Thymus (tissue), 11 donors: ENCODE measurements around the gene PTPN3. TPM values are rescaled to one million over a fixed set of nuclear protein-coding genes. Genes with fewer than 3 reads are reported as not detected.

Source experiments
- DNase-seq, 9 donors: peaks; one replicate each; pipeline ENCODE4 v3.0.0-alpha.2; 2013; ENCODE audit warnings: low spot score in 9 of 9, low read depth in 6 of 9, missing footprints in 1 of 9
- H3K27ac ChIP-seq, 2 donors: one replicate each; pipeline ENCODE4 v1.5.1; 2013; ENCODE audit warnings: control low read depth in 1 of 2, low read depth in 1 of 2, low read length in 1 of 2, mild to moderate bottlenecking in 1 of 2, moderate library complexity in 1 of 2
- H3K27me3 ChIP-seq, 2 donors: one replicate each; pipeline ENCODE4 v1.5.1; 2013; ENCODE audit warnings: low read length in 1 of 2; ENCODE audit not compliant: control insufficient read depth in 2 of 2, insufficient read depth in 1 of 2
- H3K36me3 ChIP-seq, 2 donors: one replicate each; pipeline ENCODE4 v1.5.1; 2013; ENCODE audit warnings: low read length in 1 of 2, mild to moderate bottlenecking in 1 of 2, moderate library complexity in 1 of 2; ENCODE audit not compliant: control insufficient read depth in 2 of 2, insufficient read depth in 2 of 2
- H3K4me1 ChIP-seq, 2 donors: one replicate each; pipeline ENCODE4 v1.5.1; 2013; ENCODE audit warnings: low read length in 2 of 2; ENCODE audit not compliant: control insufficient read depth in 2 of 2, insufficient read depth in 2 of 2
- H3K4me3 ChIP-seq, 2 donors: one replicate each; pipeline ENCODE4 v1.5.1; 2013; ENCODE audit warnings: low read length in 2 of 2, control low read depth in 1 of 2, mild to moderate bottlenecking in 1 of 2
- H3K9me3 ChIP-seq, 2 donors: one replicate each; pipeline ENCODE4 v1.5.1; 2013; ENCODE audit warnings: low read length in 1 of 2, mild to moderate bottlenecking in 1 of 2; ENCODE audit not compliant: control insufficient read depth in 2 of 2, insufficient read depth in 1 of 2
- WGBS: extraction: QIAGEN DNeasy Blood & Tissue Kit; methylation state at CpG from one replicate; pipeline ENCODE4 v1.1.7; 2013; 5-methylcytosine and 5-hydroxymethylcytosine counted together
- polyA plus RNA-seq: library from polyadenylated mRNA; stranded (reverse); fragments of 200-250 nt; gene quantifications from one replicate; pipeline ENCODE4 v1.2.3, GENCODE V29; 2013
- total RNA-seq: library from RNA; stranded (reverse); fragments of 120-200 nt; gene quantifications from one replicate; pipeline ENCODE4 v1.2.4, GENCODE V29; 2013
- donor health status: healthy.

PTPN3 gene
- total and polyA plus RNA-seq, 2 donors: 2.8 to 9.5 TPM

DNA sequence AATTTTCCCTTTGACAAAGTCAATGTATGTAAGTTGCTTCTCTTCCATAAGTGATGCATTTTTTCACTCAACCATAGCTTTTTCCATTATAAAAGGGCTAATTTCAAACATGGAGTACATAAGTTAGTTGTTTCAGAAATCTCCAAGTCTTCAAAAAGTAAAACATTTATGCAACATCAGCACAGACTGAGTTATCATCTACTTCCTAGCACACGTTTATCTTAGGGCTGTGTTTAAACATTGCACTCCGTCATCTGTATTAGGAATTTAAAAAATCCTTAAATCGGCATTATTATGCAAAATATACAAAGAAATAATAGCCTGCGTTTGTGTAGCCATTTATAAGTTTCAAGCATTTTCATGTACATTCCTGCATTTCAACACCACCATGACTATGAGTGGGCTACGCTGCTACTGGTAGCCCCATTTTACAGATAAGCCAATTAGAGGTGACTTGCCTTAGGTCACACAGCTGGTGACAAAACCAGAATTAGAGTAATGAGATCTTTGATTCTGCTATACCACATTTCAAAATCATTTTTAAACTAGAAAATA lies 43.4 kb downstream of the PTPN3 start:
- Histone ChIP-seq H3K36me3 (no peaks in the 10 kb centered on the region), H3K27ac (no peak overlapping the region), H3K9me3 (no peaks in the 10 kb centered on the region), H3K4me3 (no peak overlapping the region), H3K4me1 (peaks cover 3 to 17% of the 10 kb centered on the region in 2 donors), H3K27me3 (no peaks in the 10 kb centered on the region)
- 91% methylated on average over 5 of the region's 5 CpGs for WGBS
- no peak for DNase-seq

DNA sequence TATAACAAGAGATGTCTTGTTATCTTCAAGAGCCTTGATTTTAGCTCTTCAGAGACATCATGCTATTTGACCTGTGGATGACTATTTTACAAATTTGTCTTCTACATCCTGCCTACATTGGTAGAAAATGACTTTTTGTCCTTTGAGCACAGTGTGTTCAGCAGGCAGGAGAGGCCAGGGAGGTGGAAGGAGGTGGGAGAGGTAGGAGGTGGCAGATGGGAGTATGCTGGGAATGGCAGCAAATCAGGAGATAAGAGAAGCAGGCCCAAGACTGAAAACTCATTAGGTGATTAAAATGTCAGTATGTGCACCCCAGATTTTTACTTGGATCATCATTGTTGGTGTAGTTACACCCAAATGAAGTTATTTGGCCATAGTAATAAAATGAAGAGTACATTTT lies 44.1 kb downstream of the PTPN3 start:
- Histone ChIP-seq H3K27me3 (no peaks in the 10 kb centered on the region), H3K36me3 (no peaks in the 10 kb centered on the region), H3K4me3 (no peak overlapping the region), H3K9me3 (no peaks in the 10 kb centered on the region), H3K4me1 (peaks cover 3 to 13% of the 10 kb centered on the region in 2 donors), H3K27ac (no peak overlapping the region)
- no peak for DNase-seq

- H3K27me3 ChIP-seq: no peaks in the 10 kb centered on the region
- no peaks in the 10 kb centered on the region for H3K9me3 ChIP-seq
- H3K4me3 ChIP-seq: no peak overlapping the region
- H3K4me1 ChIP-seq: peaks cover under 1 to 13% of the 10 kb centered on the region in 2 donors
- no peak for DNase-seq
- 92% methylated on average over 3 of the region's 3 CpGs for WGBS
- H3K36me3 ChIP-seq: no peaks in the 10 kb centered on the region
- H3K27ac ChIP-seq: no peak overlapping the region
Measured at GRCh38 chr9:109453210-109453842, 44.8 kb downstream of the PTPN3 start.

GRCh38 chr9:109452761-109453160 lies 45.3 kb downstream of the PTPN3 start:
- no peak overlapping the region for H3K27ac ChIP-seq
- peaks cover 3 to 14% of the 10 kb centered on the region in 2 donors for H3K4me1 ChIP-seq
- no peaks in the 10 kb centered on the region for H3K36me3 ChIP-seq
- DNase-seq: no peak
- H3K27me3 ChIP-seq: no peaks in the 10 kb centered on the region
- no peaks in the 10 kb centered on the region for H3K9me3 ChIP-seq
- WGBS: 98% methylated on average over 3 of the region's 3 CpGs
- no peak overlapping the region for H3K4me3 ChIP-seq

DNA sequence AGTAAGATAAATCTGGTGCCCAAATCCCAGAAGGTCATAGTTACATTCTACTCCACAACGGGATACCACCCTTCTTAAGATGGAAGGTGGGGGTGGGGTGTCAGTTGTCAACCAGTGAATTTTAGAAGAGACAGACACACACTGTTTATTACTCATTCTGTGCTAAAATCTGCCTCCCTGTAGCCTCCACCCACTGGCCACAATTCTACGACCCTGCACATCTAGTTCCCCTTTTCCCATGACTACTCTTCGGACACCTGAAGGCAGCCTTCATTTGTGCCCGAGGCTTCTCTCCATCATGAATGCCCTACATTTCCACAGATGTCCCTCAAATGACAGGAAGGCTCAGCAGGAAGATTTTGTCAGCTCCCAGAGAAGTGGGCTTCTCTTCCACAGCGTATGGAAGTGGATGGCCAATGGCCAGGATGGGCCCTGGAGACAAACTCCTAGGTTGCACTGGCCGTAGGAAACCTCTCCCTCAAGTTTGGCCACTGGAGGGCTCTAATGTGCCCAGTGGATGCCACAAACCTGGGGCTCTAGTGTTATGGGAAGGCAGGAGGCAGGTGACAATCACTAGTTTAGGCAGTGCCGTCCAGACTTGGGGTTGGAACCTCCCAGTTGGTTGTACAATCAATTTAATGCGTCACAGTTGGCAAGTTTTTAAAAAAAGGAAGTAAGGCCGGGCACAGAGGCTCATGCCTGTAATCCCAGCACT lies 46.6 kb downstream of the PTPN3 start:
- 69% methylated on average over 9 of the region's 9 CpGs for WGBS
- Histone ChIP-seq H3K4me1 (peaks cover 3 to 17% of the 10 kb centered on the region in 2 donors), H3K36me3 (no peaks in the 10 kb centered on the region), H3K4me3 (no peak overlapping the region), H3K27me3 (no peaks in the 10 kb centered on the region), H3K9me3 (no peaks in the 10 kb centered on the region), H3K27ac (no peak overlapping the region)
- no peak for DNase-seq

- WGBS: 89% methylated on average over 3 of the region's 3 CpGs
- DNase-seq: no peak
- H3K27ac ChIP-seq: no peak overlapping the region
Measured at GRCh38 chr9:109450346-109450745, 47.8 kb downstream of the PTPN3 start.

DNA sequence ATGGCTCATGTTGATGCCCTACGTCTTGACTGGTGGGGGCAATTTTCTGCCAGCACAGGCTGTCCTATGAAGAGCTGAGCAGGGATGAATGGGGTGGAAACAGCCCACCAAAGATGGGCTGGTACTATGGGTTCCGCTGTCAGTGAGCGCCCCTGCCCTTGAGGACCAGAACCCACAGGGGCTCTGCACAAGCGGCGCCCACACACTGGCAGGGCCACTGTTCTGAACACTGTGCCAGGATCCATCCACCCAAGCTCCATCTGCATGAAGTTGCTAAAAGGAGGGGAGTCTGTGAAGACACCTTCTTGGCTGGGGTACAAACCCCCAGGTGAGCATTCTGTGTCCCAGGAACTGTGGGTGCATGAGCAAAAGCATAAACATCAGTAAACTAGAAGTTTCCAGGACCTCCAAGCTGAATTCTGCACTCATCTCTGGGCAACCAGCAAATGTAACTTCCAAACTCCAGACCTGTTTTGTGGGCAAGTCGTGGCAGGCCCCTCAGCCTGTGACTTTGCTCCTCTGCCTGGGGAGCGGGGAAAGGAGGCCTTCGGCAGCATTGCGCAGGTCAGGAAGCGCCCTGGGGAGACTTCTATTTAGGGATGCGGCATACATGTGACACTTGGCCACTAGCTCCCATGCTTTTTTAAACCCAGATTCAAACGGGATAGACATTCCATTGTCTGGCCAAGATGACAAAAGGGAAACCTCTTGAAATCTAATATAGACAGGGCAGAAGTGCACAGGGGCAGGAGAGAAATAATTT lies 48.9 kb downstream of the PTPN3 start:
- Histone ChIP-seq H3K36me3 (no peaks in the 10 kb centered on the region), H3K27ac (peak overlapping the region in 1 of 2 donors; percentile 3), H3K4me3 (no peak overlapping the region), H3K4me1 (peaks cover 3 to 12% of the 10 kb centered on the region in 2 donors), H3K27me3 (no peaks in the 10 kb centered on the region), H3K9me3 (no peaks in the 10 kb centered on the region)
- DNase-seq: no peak
- WGBS: 89% methylated on average over 12 of the region's 12 CpGs

More at GRCh38 chr9:109450346-109450745, 47.8 kb downstream of the PTPN3 start:
- no peaks in the 10 kb centered on the region for H3K36me3 ChIP-seq
- no peaks in the 10 kb centered on the region for H3K9me3 ChIP-seq
- H3K4me3 ChIP-seq: no peak overlapping the region
- H3K27me3 ChIP-seq: no peaks in the 10 kb centered on the region
- H3K4me1 ChIP-seq: peaks cover 3 to 12% of the 10 kb centered on the region in 2 donors

DNA sequence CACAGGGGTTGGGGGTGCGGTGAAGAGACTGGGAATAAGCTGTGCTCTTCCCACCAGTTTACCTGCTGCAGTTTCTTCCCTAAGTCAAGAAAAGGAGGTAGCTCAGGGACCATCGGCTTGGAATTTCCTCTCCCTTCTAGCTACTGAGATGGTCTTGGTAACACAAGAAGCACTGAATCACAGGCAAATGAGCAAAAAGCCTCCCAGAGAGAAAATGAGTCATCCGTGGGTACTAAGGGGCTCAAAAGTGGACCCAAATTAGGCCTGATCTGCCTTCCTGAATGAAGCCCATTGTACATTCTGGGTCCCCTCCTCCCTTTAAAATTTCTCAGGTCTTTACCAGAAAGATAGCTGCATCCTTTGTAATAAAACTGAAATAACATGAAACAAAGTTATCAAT lies 49.9 kb downstream of the PTPN3 start:
- 96% methylated on average over 3 of the region's 3 CpGs for WGBS
- DNase-seq: no peak
- no peaks in the 10 kb centered on the region for H3K27me3 ChIP-seq
- H3K27ac ChIP-seq: no peak overlapping the region
- H3K9me3 ChIP-seq: no peaks in the 10 kb centered on the region
- H3K4me1 ChIP-seq: peaks cover 3 to 12% of the 10 kb centered on the region in 2 donors
- H3K4me3 ChIP-seq: no peak overlapping the region
- no peaks in the 10 kb centered on the region for H3K36me3 ChIP-seq
